SK-N-SH (cell line): ENCODE results near the gene CELSR3. TPM values are rescaled to one million over a fixed set of nuclear protein-coding genes. Genes with fewer than 3 reads are reported as not detected.

ENCODE experiments used
- CTCF ChIA-PET: fragments of 300-600, 350-600 bp; formaldehyde crosslinking; extraction: SDS; loops from one replicate; lab custom pipeline; 2021; lab: Yijun Ruan, JAX
- POLR2A ChIA-PET: fragments of 350-600 bp; sonication (Branson Sonifier 250); formaldehyde crosslinking; extraction: SDS; loops from one replicate; lab custom pipeline; 2020; ENCODE audit warnings: antibody characterized with exemption, inconsistent platforms; lab: Yijun Ruan, JAX
- DNase-seq: peaks from one replicate; pipeline ENCODE4 v3.0.0; 2012
- H2AFZ ChIP-seq: fragments of 200-600 bp; sonication (generic); 2 replicates; pipeline ENCODE4 v1.8.1; 2016; ENCODE audit warnings: antibody characterized with exemption, mild to moderate bottlenecking, low read depth
- H3F3A ChIP-seq: fragments of 200-600 bp; sonication (generic); replicated peaks from 2 replicates; pipeline ENCODE3; 2016; ENCODE audit warnings: antibody characterized with exemption, mild to moderate bottlenecking; ENCODE audit not compliant: insufficient read depth
- H3K27ac ChIP-seq, 2 experiments: fragments of 200-500 bp in 1 of 2; fragments of 200-600 bp in 1 of 2; sonication (Bioruptor generic) in 1 of 2; sonication (generic), shearing (Covaris generic) in 1 of 2; 2 replicates each; pipeline versions ENCODE4 v1.5.1 to v1.6.1; 2014 to 2016; ENCODE audit warnings: low read depth in 2 of 2, inconsistent platforms in 1 of 2, low read length in 1 of 2, mild to moderate bottlenecking in 1 of 2, mixed read lengths in 1 of 2
- H3K27me3 ChIP-seq: fragments of 200-600 bp; sonication (generic), shearing (Covaris generic); 2 replicates; pipeline ENCODE4 v1.6.1; 2016; ENCODE audit warnings: mixed run types; ENCODE audit not compliant: insufficient read depth
- H3K36me3 ChIP-seq, 2 experiments: fragments of 200-500 bp in 1 of 2; fragments of 200-600 bp in 1 of 2; sonication (Bioruptor generic) in 1 of 2; sonication (generic) in 1 of 2; replicated peaks in 1 of 2; 2 replicates each; pipeline versions ENCODE3 to v1.5.1; 2014 to 2016; ENCODE audit warnings: low read length in 1 of 2, mild to moderate bottlenecking in 1 of 2; ENCODE audit not compliant: insufficient read depth in 2 of 2, control insufficient read depth in 1 of 2
- H3K4me1 ChIP-seq, 2 experiments: fragments of 200-500 bp in 1 of 2; fragments of 200-600 bp in 1 of 2; sonication (Bioruptor generic) in 1 of 2; sonication (generic), shearing (Covaris generic) in 1 of 2; 2 replicates each; pipeline versions ENCODE4 v1.5.1 to v1.6.1; 2014 to 2016; ENCODE audit warnings: low read depth in 1 of 2, low read length in 1 of 2, mixed run types in 1 of 2; ENCODE audit not compliant: insufficient read depth in 2 of 2, control insufficient read depth in 1 of 2
- H3K4me2 ChIP-seq: fragments of 200-600 bp; sonication (generic), shearing (Covaris generic); 2 replicates; pipeline ENCODE4 v1.6.1; 2017; ENCODE audit warnings: mixed run types
- H3K4me3 ChIP-seq, 2 experiments: fragments of 200-500 bp in 1 of 2; fragments of 200-600 bp in 1 of 2; sonication (Bioruptor generic) in 1 of 2; sonication (generic), shearing (Covaris generic) in 1 of 2; 2 replicates each; pipeline versions ENCODE4 v1.5.1 to v1.8.1; 2014 to 2016; ENCODE audit warnings: low read depth in 2 of 2, inconsistent platforms in 1 of 2, low read length in 1 of 2, mild to moderate bottlenecking in 1 of 2, mixed read lengths in 1 of 2, moderate library complexity in 1 of 2
- H3K79me2 ChIP-seq: fragments of 200-600 bp; sonication (generic); 2 replicates; pipeline ENCODE4 v1.8.1; 2017; ENCODE audit warnings: mild to moderate bottlenecking; ENCODE audit not compliant: insufficient read depth
- H3K9ac ChIP-seq: fragments of 200-600 bp; sonication (generic); 2 replicates; pipeline ENCODE4 v1.6.1; 2017; ENCODE audit warnings: mixed run types
- H3K9me2 ChIP-seq: fragments of 200-600 bp; sonication (generic); 2 replicates; pipeline ENCODE4 v1.6.1; 2017; ENCODE audit warnings: mixed run types
- H3K9me3 ChIP-seq: fragments of 200-600 bp; sonication (generic); 2 replicates; pipeline ENCODE4 v1.6.1; 2017; ENCODE audit warnings: mixed run types, mild to moderate bottlenecking, moderate library complexity
- H4K20me1 ChIP-seq: fragments of 200-600 bp; sonication (generic); 2 replicates; pipeline ENCODE4 v1.6.1; 2017; ENCODE audit warnings: mild to moderate bottlenecking, mixed run types; ENCODE audit not compliant: insufficient read depth
- CHD2 ChIP-seq: fragments of 150-350 bp; IDR thresholded peaks from 2 replicates; pipeline ENCODE4 v1.6.1; 2018; ENCODE audit warnings: low read length; ENCODE audit not compliant: partially characterized antibody
- EP300 ChIP-seq, 2 experiments: IDR thresholded peaks; 2 replicates each; pipeline versions ENCODE4 v1.4.0 to v1.6.1; 2012; ENCODE audit warnings: borderline replicate concordance in 1 of 2, low read depth in 1 of 2, low read length in 1 of 2
- EZH2phosphoT487 ChIP-seq: fragments of 200-600 bp; sonication (generic); IDR thresholded peaks from 2 replicates; pipeline ENCODE4 v1.6.1; 2017; ENCODE audit warnings: low read depth, mixed run types, mild to moderate bottlenecking, antibody characterized with exemption, moderate library complexity, borderline replicate concordance
- FOSL2 ChIP-seq: IDR thresholded peaks from 2 replicates; pipeline ENCODE4 v1.4.0; 2012; ENCODE audit warnings: low read depth, mild to moderate bottlenecking, moderate library complexity, borderline replicate concordance
- FOXM1 ChIP-seq: IDR thresholded peaks from 2 replicates; pipeline ENCODE4 v1.4.0; 2012; ENCODE audit warnings: low read depth, mild to moderate bottlenecking
- GATA2 ChIP-seq: sonication (generic); formaldehyde crosslinking; IDR thresholded peaks from 2 replicates; pipeline ENCODE4 v1.5.0; 2020; ENCODE audit warnings: mild to moderate bottlenecking, missing genetic modification reagents
- IRF3 ChIP-seq: fragments of 150-350 bp; IDR thresholded peaks from 2 replicates; pipeline ENCODE4 v1.6.1; 2016; ENCODE audit warnings: mild to moderate bottlenecking, low read depth, low read length
- MAX ChIP-seq: IDR thresholded peaks from 2 replicates; pipeline ENCODE4 v1.4.0; 2012; ENCODE audit warnings: low read depth
- MXI1 ChIP-seq: IDR thresholded peaks from 2 replicates; pipeline ENCODE4 v1.6.1; 2012; ENCODE audit warnings: mild to moderate bottlenecking, low read depth, low read length, improper control_type of control experiment
- NFIC ChIP-seq: IDR thresholded peaks from 2 replicates; pipeline ENCODE4 v1.4.0; 2012; ENCODE audit warnings: borderline replicate concordance
- RCOR1 ChIP-seq: fragments of 150-350 bp; IDR thresholded peaks from 2 replicates; pipeline ENCODE4 v1.6.1; 2017; ENCODE audit warnings: antibody characterized with exemption, low read length
- RFX5 ChIP-seq: IDR thresholded peaks from 2 replicates; pipeline ENCODE4 v1.6.1; 2012; ENCODE audit warnings: mild to moderate bottlenecking, improper control_type of control experiment, low read length
- RXRA ChIP-seq: IDR thresholded peaks from 2 replicates; pipeline ENCODE4 v1.4.0; 2012; ENCODE audit warnings: low read depth, mild to moderate bottlenecking, borderline replicate concordance
- SMC3 ChIP-seq: IDR thresholded peaks from 2 replicates; pipeline ENCODE4 v1.6.1; 2012; ENCODE audit warnings: low read depth, low read length, improper control_type of control experiment
- TAF1 ChIP-seq: IDR thresholded peaks from 2 replicates; pipeline ENCODE4 v1.6.1; 2012; ENCODE audit warnings: low read depth, mild to moderate bottlenecking, low read length, moderate library complexity, borderline replicate concordance
- TCF12 ChIP-seq: IDR thresholded peaks from 2 replicates; pipeline ENCODE4 v1.4.0; 2012
- USF2 ChIP-seq: fragments of 150-350 bp; IDR thresholded peaks from 2 replicates; pipeline ENCODE4 v1.6.1; 2017; ENCODE audit warnings: antibody characterized with exemption, low read length, low read depth, borderline replicate concordance
- YY1 ChIP-seq: IDR thresholded peaks from 2 replicates; pipeline ENCODE4 v1.4.0; 2012; ENCODE audit warnings: low read depth, mild to moderate bottlenecking
- WGBS: methylation state at CpG from one replicate; pipeline ENCODE4 v1.1.6; 2017; ENCODE audit warnings: low lambda C conversion rate; 5-methylcytosine and 5-hydroxymethylcytosine counted together
- polyA plus RNA-seq, 3 experiments: library from polyadenylated mRNA; depleted of rRNA; stranded (reverse); fragments of >200 nt; gene quantifications; 2 replicates each; pipeline ENCODE4 v1.2.3, GENCODE V29; 2012

The CELSR3 gene
- polyA plus RNA-seq, 1 of the 3 experiments (the other 2 are of a cell fraction): 11.7 TPM

- H4K20me1 ChIP-seq: no peaks in the 10 kb centered on the region
- no peak overlapping the region for H3K9ac ChIP-seq
- 0 out of 2 replicates have a peak, but pooled peaks cover 8% of the 10 kb centered on the region for H3K9me3 ChIP-seq
- H3K4me2 ChIP-seq: no peak overlapping the region
- 87% methylated on average over 7 of the region's 7 CpGs for WGBS
- no peaks in the 10 kb centered on the region for H3K9me2 ChIP-seq
- no peaks in the 10 kb centered on the region for H3K36me3 ChIP-seq
- H2AFZ ChIP-seq: no peak overlapping the region
- POLR2A ChIA-PET: no interaction called here
- no peak overlapping the region for H3K4me3 ChIP-seq
- TF ChIP-seq MXI1 (no peak), NFIC (no peak), TCF12 (no peak), RFX5 (no peak), TAF1 (no peak), EZH2phosphoT487 (no peak), SMC3 (no peak), RCOR1 (no peak), EP300 (IDR thresholded peaks at IDR 0.05; ENCODE audit: borderline replicate concordance in 1 of 2, low read depth in 1 of 2, low read length in 1 of 2) (no peak), YY1 (no peak), GATA2 (CRISPR knock-in tag) (no peak), RXRA (no peak), FOXM1 (no peak)
- no peaks in the 10 kb centered on the region for H3K79me2 ChIP-seq
- H3F3A ChIP-seq: peaks cover 3% of the 10 kb centered on the region
- H3K4me1 ChIP-seq: no peaks in the 10 kb centered on the region
- DNase-seq: no peak
- CTCF ChIA-PET: interaction anchor here (0.8 kb wide), 1 partner anchor 60 kb away, joined by 3 read pairs; no protein-coding TSS in a partner anchor
- no peaks in the 10 kb centered on the region for H3K27me3 ChIP-seq
- H3K27ac ChIP-seq: no peak overlapping the region
Observed at GRCh38 chr3:48619541-48620524, 42.9 kb downstream of the CELSR3 start.

GRCh38 chr3:48617559-48617958 is 45.1 kb downstream of the CELSR3 start:
- ChIA-PET POLR2A (no interaction called here), CTCF (interaction anchor here (1.5 kb wide), 1 partner anchor 18 kb away, joined by 5 read pairs; the partner anchor contains the start of gene SLC26A6)
- Histone ChIP-seq H3K27ac (no peak overlapping the region), H3K9ac (no peak overlapping the region), H3K4me1 (no peaks in the 10 kb centered on the region), H3F3A (peaks cover 3% of the 10 kb centered on the region), H3K36me3 (no peaks in the 10 kb centered on the region), H3K4me3 (no peak overlapping the region; a peak in 1 of 4 replicates), H3K27me3 (no peaks in the 10 kb centered on the region), H3K79me2 (no peaks in the 10 kb centered on the region), H4K20me1 (no peaks in the 10 kb centered on the region), H3K4me2 (no peak overlapping the region), H2AFZ (no peak overlapping the region), H3K9me2 (no peaks in the 10 kb centered on the region), H3K9me3 (0 out of 2 replicates have a peak, but pooled peaks cover 8% of the 10 kb centered on the region)
- TF ChIP-seq IRF3 (no peak), EZH2phosphoT487 (no peak), FOSL2 (no peak), TCF12 (no peak), YY1 (no peak), MXI1 (no peak), MAX (no peak), CHD2 (no peak), RXRA (no peak), USF2 (no peak)
- WGBS: 88% methylated on average over 4 of the region's 4 CpGs
- DNase-seq: no peak
